ENCODE data around the gene LRCH3.

LRCH3 gene

DNA sequence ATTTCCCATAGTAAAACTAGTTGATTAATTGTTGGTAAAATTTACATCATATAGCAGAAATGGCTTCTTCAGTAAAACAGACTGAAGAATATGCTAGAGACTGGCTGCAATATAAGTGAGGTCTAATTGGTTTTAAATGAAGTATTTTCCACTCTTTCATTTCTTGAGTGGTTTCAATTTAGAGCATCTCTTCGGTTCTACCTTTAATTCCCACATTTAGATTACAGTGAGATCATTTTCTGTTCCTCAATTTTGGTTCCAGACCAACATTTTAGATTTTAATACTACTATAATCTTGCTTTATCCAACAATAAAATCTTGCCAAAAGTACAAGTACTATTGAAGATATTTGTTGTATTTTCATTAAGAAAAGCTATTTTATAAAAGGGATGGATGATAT lies 1.0 kb upstream of the LRCH3 start:
- DNase-seq (ENCODE audit: low read depth, low spot score) = no peak
- no peak overlapping the region for H3K27ac ChIP-seq

DNA sequence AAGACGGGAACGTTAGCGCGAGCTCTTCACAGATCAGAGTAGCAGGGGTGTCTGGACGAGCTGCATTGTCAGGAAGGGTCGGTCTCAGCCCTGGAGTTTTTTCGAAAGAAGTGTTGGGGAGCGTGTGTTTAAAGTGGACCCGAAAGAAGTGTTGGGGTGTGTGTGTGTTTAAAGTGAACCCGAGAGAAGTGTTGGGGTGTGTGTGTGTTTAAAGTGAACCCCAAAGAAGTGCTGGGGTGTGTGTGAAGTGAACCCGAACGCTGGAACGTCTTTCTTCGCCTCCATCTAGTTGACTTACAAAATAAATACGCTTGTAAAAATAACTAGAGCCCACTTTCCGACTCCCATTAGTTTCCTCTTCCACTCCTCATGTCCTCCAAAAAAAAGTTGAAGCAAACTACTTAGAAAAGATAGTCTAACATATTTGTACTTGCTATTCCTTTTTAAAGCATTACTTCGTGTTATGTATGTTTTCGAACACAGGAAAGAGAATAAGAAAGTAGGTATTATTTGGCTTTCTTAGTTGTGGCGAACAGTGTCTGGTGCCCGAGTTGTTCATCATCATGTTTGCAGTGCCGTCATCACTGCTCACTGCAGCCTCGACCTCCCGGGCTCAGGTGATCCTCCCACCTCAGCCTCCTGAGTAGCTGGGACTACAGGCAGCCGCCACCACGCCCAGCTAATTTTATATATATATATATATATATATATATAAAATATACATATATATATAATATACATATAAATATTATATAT lies 1.0 kb downstream of the LRCH3 start:
- peak overlapping the region; percentile 86 for H3K27ac ChIP-seq
- DNase-seq (ENCODE audit: low read depth, low spot score) = no peak

DNA sequence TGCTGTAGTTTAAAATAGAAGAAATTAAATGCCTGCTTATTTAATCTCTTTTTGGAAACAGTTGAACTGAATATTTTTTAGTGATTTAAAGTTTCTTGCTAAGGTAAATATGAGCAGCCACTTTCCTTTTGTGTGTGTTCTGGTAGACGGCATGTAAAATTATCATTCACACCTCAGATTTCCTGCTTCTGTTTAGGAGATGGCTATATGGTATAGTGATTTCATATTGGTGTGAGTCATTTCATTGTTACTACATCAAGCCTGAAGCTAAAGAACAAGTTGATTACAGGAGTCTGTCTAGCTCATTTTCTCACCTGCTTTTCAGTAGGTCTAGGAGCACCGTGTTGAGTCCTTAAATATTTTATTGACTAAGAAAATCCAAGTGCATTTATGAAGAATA lies 2.2 kb downstream of the LRCH3 start:
- DNase-seq (ENCODE audit: low read depth, low spot score) = peak; percentile 43
- H3K27ac ChIP-seq = peak overlapping the region; percentile 59

DNA sequence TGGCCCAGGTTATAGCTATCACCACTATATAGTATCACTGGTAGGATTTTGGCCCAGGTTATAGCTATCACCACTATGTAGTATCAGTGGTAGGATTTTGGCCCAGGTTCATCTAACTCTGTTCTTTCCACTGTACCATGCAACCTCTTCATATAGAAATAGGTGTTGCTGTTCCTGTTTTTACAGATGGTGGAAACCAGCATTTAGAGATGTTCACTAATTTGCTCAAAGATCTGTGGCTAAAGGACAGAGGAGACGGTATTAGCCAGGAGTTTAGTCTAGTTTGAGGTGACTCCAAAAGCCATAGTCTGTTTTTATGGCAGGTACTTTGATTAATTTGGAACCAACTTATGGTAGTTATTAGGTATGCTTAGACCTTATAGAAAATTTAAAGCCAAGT lies 3.1 kb downstream of the LRCH3 start:
- DNase-seq (ENCODE audit: low read depth, low spot score) = no peak
- H3K27ac ChIP-seq = no peak overlapping the region

DNA sequence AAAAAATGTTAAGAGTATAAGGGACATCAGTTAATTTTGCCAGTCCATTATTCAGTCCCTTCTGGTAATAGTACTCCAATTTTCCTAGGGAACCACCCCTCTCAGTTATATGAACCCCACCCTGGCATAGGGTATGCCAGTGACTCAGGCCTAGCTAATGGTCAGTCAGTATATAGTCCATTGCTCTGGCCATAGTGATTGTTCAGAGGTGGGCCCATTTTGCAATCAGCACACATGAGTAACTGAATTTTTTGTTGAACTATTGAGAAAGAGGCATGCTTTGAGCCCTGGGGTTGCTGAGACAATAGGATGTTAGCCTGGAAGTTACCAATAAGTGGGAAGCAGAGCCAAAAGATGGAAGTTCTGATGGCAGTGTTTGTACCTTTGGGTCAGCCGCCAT lies 4.1 kb downstream of the LRCH3 start:
- no peak for DNase-seq (ENCODE audit: low read depth, low spot score)
- H3K27ac ChIP-seq = peak overlapping the region; percentile 38

DNA sequence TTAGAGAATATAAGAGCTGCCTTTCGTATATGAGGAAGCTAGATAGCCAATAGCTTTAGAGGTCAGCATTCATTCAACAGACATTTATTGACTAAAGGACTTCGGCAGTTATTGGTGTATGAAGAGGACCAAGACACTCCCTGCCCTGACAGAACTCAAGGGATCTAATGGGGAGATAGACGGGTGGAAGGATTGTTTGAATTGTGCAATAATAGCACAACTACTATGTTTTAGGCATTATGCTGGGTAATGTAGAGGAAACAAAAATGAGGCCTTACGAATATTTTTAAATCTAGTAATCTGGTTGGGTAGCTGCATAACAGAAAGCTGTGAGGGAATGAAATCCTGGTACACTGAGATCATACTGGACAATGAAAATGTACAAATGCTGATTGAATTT lies 5.0 kb downstream of the LRCH3 start:
- no peak overlapping the region for H3K27ac ChIP-seq
- no peak for DNase-seq (ENCODE audit: low read depth, low spot score)

DNA sequence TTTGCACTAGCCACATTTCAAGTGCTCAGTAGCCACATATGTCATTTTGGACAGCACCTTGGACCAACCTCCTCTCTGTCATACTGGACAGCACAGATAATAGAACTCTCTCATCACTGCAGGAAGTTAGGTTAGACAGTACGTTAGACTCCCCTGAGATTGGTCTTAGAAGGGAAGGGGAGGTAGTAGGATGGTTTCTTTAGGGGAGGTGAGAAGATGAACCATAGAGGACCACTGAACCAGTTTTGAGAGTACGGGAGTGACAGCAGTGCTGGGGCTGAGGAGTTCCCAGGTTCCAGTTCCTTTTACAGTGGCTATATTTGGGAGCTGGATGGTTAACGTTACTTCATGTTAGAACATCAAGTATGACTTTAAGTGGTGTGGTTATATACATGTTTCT lies 7.8 kb downstream of the LRCH3 start:
- no peak overlapping the region for H3K27ac ChIP-seq
- no peak for DNase-seq (ENCODE audit: low read depth, low spot score)

DNA sequence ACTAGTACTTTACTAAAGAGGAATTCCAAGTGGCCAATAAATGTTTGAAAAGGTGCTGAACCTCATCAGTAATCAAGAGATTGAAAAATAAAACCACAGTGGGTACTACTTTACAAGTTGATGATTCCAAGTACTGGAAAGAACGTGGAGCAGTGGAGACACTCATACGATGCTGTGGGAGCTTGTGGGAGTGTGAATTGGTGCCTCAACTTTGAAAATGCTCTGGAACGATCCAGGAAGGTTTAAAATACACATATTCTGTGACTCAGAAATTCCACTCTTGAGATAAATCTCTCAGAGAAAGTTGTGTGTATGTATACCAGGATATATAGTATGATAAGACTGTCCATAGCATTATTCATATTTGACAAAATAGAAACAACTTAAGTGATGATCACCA lies 9.3 kb downstream of the LRCH3 start:
- DNase-seq (ENCODE audit: low read depth, low spot score) = no peak
- H3K27ac ChIP-seq = no peak overlapping the region

DNA sequence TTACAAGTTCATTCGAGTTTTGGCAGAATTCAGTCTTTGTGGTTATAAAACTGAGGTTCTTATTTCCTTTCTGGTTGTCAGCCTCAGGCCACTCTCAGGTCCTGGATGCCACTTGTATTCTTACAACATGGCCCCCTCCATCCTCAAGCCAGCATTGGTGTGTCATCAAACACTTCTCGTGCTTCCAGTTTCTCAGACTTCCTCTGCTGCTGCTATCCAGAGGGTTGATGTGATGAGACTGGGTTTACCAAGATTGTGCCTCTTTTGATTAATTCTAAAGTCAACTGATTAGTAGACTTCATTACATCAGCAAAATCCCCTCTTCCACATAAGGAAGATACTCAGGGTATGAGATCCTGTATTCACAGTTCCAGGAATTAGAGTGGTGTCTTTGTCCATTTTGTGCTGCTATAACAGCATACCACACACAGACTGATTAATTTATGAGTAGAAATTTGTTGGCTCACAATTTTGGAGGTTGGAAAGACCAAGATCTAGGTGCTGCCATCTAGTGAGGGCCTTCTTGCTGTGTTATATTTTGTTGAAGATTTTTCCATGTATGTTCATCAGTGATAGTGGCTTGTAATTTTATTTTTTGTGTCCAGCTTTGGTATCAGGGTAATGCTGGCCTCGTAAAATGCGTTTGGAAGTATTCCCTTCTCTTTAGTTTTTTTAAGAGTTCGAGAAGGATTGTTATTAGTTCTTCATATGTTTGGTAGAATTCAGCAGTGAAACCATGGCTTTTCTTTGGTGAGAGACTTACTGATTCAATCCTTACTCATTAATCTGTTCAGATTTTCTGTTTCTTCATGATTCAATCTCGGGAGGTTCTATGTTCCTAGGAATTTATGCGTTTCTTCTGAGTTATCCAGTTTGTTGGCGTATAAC lies 11.1 kb downstream of the LRCH3 start:
- DNase-seq (ENCODE audit: low read depth, low spot score) = no peak
- peak overlapping the region; percentile 21 for H3K27ac ChIP-seq

DNA sequence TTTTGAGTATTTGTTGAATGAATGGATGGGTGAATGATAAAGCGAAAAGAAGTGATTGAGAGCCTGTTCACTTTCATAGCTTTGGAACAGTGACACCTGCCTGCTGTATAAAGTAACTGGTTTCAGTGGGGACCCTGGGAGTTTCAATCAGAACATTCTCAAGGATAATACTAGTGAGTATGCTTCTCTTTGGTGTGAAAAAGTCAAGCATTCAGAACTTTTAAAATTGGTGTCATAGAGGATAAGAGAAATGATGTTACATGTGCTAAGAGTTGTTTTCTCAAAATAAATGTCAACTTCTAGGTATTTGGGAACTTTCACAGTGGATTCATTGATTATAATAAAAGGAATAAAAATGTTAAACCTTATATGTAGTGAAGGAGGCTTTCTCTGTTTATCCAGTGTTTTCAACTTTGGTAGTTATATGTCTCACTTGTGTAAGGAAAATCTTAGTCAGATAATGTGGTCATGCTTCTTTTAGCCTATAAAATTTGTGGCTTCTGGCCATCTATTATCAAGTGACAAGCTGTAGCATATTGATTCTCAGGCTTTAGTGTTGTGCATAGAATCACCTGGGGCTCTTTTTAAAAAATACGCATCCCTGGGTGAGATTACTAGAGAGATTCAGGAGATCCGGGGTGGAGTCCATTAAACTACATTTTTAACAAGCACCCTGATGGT lies 11.9 kb downstream of the LRCH3 start:
- peak overlapping the region; percentile 21 for H3K27ac ChIP-seq

DNA sequence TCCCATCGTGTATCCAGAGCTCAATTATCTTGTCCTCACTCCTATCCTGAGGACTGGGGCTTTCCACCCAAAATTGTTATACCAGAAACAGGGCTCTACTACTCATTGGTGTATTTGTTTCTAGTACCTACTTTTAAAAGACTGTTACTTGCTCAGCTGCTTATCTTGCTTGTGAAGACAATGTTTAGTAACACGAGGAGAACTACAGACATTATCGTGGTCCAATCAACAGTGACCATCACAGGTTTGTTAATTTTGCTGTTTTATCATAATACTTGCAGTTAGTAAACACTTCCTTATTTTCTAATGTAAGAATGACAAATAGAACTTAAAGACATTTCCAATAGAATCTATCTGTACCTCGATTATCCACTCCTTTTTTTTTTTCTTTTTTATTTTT lies 13.5 kb downstream of the LRCH3 start:
- no peak for DNase-seq (ENCODE audit: low read depth, low spot score)
- no peak overlapping the region for H3K27ac ChIP-seq

More for the DNA sequence above, 11.9 kb downstream of the LRCH3 start:
- DNase-seq (ENCODE audit: low read depth, low spot score) = no peak

DNA sequence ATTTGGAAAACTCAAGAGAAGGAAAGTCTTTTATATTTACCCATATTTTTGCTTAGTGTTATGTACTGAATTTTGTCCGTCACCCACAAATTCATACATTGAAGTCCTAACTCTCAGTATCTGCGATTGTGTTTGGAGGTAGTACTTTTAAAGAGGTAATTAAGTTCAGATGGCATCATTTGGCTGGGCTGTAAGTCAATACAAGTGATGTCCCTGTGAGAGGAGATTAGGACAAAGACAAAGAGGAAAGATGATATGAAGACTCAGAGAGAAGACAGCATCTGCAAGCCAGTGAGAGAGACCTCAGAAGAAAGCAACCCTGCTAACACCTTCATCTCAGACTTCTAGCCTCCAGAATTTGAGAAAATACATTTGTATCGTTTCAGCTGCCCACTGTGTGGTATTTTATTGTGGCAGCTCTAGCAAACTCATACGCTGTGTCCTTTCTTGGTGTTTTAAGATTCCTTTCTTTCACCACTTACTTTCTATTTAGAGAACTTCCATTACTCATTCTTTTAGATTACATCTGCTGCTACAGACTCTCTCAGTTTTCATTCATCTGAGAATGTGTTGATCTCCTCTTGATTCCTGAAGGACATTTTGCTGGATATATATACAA lies 17.0 kb downstream of the LRCH3 start:
- no peak overlapping the region for H3K27ac ChIP-seq
- DNase-seq (ENCODE audit: low read depth, low spot score) = no peak

DNA sequence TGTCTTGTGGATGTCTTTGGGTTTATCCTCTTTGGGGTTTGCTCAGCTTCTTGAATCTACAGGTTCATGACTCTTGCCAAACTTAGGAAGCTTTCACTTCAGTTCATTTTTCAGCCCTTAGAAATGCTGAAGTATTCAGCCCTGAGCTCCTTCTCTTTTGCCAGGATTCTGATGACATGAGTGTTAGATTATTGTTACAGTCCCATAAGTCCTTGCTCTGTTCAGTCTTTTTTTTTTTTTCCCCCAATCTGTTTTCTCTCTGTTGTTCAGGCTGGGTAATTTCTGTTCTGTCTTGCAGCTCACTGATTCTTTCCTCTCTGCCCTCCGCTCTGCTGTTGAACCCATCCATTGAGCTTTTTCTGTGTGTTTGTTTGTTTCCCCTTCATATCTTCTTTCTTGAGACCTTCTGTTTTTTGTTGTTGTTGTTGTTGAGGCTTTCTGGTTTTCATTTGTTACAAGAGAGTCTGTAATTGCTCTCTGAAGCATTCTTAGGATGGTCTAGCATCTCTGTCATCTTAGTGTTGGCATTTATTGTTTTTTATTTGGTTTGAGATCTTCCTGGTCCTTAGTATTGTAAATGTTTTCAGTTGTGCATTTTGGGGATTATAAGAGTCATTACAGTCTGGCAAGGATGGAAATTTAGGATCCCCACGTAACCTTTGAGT lies 18.4 kb downstream of the LRCH3 start:
- no peak overlapping the region for H3K27ac ChIP-seq
- no peak for DNase-seq (ENCODE audit: low read depth, low spot score)

DNA sequence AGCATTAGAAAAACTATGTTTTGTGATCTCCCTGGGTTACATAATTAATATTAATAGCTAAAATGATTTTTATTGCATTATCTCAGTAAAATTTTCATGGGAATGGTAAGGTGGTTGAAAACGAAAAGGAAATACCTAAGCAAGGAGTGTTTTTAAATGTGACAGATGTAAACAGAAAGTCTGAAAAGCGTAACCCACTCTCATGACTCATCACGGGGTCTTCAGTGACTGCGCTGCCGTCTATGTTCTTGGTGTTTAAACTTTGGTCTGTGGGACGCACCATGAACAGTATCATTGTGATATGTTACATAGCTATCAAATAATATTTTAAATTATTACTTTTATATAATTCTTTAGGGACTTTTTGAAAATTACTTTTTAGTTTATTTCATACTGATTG lies 19.8 kb downstream of the LRCH3 start:
- no peak overlapping the region for H3K27ac ChIP-seq
- DNase-seq (ENCODE audit: low read depth, low spot score) = no peak

DNA sequence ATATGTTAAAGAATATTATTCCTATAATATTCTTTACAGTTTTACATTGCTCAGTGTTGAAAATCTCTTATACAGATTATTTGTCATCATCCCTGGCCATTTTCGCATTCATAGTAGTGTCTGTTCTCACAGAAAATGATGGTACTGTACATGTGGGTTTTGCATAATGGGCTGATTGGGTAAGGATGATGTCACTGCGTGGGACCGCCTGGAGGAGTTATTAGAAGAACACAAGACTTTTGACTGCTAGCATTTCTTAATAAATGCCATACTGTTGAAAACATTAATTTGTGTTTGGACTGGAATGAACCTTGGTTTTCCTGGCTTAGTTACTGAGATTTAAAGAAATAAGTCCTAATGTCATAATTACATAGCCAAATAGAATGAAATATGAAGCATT lies 20.3 kb downstream of the LRCH3 start:
- no peak overlapping the region for H3K27ac ChIP-seq
- no peak for DNase-seq (ENCODE audit: low read depth, low spot score)

DNA sequence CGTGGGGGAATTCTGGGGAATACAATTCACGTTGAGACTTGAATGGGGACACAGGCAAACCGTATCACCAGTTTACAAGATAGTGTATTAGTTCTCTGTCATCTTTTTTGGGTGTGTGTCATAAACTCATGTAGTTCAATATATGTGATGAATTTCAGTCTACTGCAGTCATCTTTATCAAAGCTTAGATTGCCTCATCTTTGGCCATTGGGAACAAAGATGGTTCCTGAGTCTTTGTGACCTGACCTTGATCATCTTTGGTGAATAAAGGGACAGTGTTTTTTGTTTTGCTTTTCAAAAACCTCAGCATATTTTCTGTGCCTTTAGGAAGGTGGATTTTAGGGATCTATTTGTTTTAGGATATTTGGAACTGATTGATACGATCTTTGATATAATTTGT lies 23.3 kb downstream of the LRCH3 start:
- no peak overlapping the region for H3K27ac ChIP-seq
- DNase-seq (ENCODE audit: low read depth, low spot score) = no peak

DNA sequence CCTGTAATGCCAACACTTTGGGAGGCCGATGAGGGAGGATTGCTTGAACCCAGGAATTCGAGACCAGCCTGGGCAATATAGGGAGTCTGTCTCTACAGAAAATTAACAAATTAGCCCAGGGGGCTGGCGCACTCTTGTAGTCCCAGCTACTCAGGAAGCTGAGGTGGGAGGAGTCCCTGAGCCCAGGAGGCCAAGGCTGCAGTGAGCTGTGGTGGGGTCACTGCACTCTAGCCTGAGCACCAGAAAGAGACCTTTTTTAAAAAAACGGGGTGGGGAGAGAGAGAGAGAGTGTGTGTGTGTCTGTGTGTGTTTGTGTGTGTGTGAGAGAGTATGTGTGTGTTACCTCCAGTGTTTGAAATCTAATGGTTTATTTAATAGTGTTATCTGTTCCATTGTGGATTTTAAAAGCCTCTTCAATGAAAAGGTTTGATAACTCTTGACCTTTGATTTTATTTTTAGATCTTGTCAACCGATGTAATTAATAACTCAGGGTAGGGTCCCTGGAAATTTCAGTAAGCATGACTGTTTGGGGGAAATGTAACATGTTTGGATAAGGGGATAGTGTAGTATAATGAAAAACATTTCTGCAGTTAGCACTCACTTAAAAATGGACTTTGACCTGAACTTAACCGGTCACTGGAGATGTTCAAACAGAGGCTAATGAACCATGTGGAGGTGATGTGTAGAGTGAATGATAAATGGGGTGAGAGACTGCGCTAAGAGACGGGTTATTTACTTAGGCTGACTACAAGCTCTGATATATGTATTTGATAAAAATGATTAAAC lies 29.7 kb downstream of the LRCH3 start:
- DNase-seq (ENCODE audit: low read depth, low spot score) = no peak
- no peak overlapping the region for H3K27ac ChIP-seq

DNA sequence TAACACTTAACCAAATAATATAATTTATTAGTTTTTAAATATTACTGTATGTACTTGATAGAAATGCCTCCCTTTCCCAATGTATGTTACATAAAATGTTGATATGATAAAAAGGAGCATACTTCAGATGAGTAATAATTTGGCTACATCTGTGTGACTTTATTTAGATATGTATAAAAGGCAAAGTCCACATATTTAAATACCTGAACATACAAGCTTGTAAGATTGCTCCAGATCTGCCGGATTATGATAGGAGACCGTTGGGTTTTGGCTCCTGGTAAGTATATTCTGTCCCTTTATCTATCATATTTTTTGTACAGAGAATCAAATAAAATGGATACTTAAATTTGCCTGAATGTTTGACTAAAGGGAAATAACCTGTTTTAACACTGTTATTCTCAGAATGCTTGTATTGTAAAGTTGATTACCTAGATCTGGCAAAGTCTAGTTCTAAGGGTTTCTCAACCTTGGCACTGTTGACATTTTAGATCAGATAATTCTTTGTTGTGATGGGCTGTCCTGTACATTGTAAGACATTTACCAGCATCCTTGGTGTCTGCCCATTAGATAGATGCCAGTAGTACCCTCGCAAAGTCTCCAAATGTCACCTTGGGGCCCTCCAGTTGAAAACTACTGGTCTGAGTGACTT lies 38.5 kb downstream of the LRCH3 start:
- no peak for DNase-seq (ENCODE audit: low read depth, low spot score)
- H3K27ac ChIP-seq = no peak overlapping the region

Measured in epithelial cell of prostate (primary cell).